Activated B cell treated with CpG ODN at 0.5 μM for 24 hours (primary cell): ENCODE measurements around the gene PIP5K1B. TPM values are rescaled to one million over a fixed set of nuclear protein-coding genes. Genes with fewer than 3 reads are reported as not detected.

Source experiments
- ATAC-seq: fragments of 200-7000 bp; cut with Tn5 transposase; one replicate; pipeline ENCODE4 v1.10.0; 2021; ENCODE audit warnings: low read depth, mild to moderate bottlenecking, moderate library complexity
- CTCF ChIA-PET: fragments of 350-600 bp; sonication (Branson Sonifier 250); formaldehyde crosslinking; loops from one replicate; lab custom pipeline; 2021; ENCODE audit warnings: antibody characterized with exemption; lab: Charles Lee
- POLR2A ChIA-PET: fragments of 350-600 bp; sonication (Branson Sonifier 250); formaldehyde crosslinking; loops from one replicate; lab custom pipeline; 2021; ENCODE audit warnings: antibody characterized with exemption; lab: Charles Lee
- DNase-seq: peaks from one replicate; pipeline ENCODE4 v3.0.0; 2022
- H3K27ac Mint-ChIP-seq: one replicate; pipeline ENCODE4 v1.8.0; 2020; ENCODE audit warnings: mixed read lengths
- H3K27me3 Mint-ChIP-seq: one replicate; pipeline ENCODE4 v1.8.0; 2021; ENCODE audit warnings: mixed read lengths
- H3K36me3 Mint-ChIP-seq: one replicate; pipeline ENCODE4 v1.8.0; 2021; ENCODE audit warnings: low read depth, mixed read lengths
- H3K4me1 Mint-ChIP-seq: one replicate; pipeline ENCODE4 v1.8.0; 2021; ENCODE audit warnings: mixed read lengths
- H3K4me3 Mint-ChIP-seq: one replicate; pipeline ENCODE4 v1.8.0; 2020; ENCODE audit warnings: mild to moderate bottlenecking, mixed read lengths
- H3K9me3 Mint-ChIP-seq: one replicate; pipeline ENCODE4 v1.8.0; 2020; ENCODE audit warnings: mixed read lengths
- CTCF ChIP-seq: fragments of 200-600 bp; IDR thresholded peaks from one replicate; pipeline ENCODE4 v1.8.0; 2022; ENCODE audit warnings: antibody characterized with exemption, mild to moderate bottlenecking
- intact Hi-C: fragments of 100-400 bp; cut with micrococcal nuclease; formaldehyde crosslinking; loops from one replicate; pipeline ENCODE4 v1.15.1; 2024
- total RNA-seq: library from RNA; stranded (reverse); gene quantifications from 2 replicates; pipeline ENCODE4 v1.2.3, GENCODE V29; 2022

PIP5K1B gene
- total RNA-seq, 1 donor from 2014 or later, result 22.0 TPM

- TF ChIP-seq CTCF, result no peak
- peaks cover 28% of the 10 kb centered on the region for H3K4me1 Mint-ChIP-seq
- DNase-seq (no peak), ATAC-seq (no peak)
- ChIA-PET CTCF (interaction anchor here (0.9 to 2.0 kb wide), 4 partner anchors 245 to 366 kb away, joined by 3 to 9 read pairs (median 4); partner anchors contain the start of gene PIP5K1B), POLR2A (interaction anchor here (0.6 kb wide), 1 partner anchor 300 kb away, joined by 4 read pairs; no protein-coding TSS in a partner anchor)
- intact Hi-C loops, result loop anchor here (1.0 to 10.0 kb wide), 2 partner anchors 55 to 365 kb away; no protein-coding TSS in a partner anchor
- no peaks in the 10 kb centered on the region for H3K27me3 Mint-ChIP-seq
- peaks cover 48% of the 10 kb centered on the region for H3K36me3 Mint-ChIP-seq
- H3K9me3 Mint-ChIP-seq, result no peaks in the 10 kb centered on the region
- peak overlapping the region; percentile 4 for H3K27ac Mint-ChIP-seq
- H3K4me3 Mint-ChIP-seq, result no peak overlapping the region
These were observed 244.4 kb downstream of the PIP5K1B start for GRCh38 chr9:68949271-68950000.

- Mint-ChIP-seq H3K27ac (no peak overlapping the region), H3K9me3 (no peaks in the 10 kb centered on the region), H3K4me1 (peaks cover 35% of the 10 kb centered on the region), H3K4me3 (no peak overlapping the region), H3K36me3 (peaks cover 46% of the 10 kb centered on the region), H3K27me3 (no peaks in the 10 kb centered on the region)
- no peak for ATAC-seq
- intact Hi-C loops, result no loop called here
- POLR2A ChIA-PET, result no interaction called here
- no peak for DNase-seq
- CTCF ChIA-PET, result interaction anchor here (1.3 to 2.0 kb wide), 2 partner anchors 264 to 367 kb away, joined by 4 to 9 read pairs; no protein-coding TSS in a partner anchor
- no peak for TF ChIP-seq CTCF
These were observed 245.1 kb downstream of the PIP5K1B start for GRCh38 chr9:68950188-68950587.

- Mint-ChIP-seq H3K27me3 (no peaks in the 10 kb centered on the region), H3K27ac (no peak overlapping the region)
- intact Hi-C loops, result no loop called here
These were observed 245.6 kb downstream of the PIP5K1B start for GRCh38 chr9:68950689-68951088.

GRCh38 chr9:68951879-68952659 lies 247.0 kb downstream of the PIP5K1B start:
- TF ChIP-seq CTCF, result no peak
- Mint-ChIP-seq H3K4me1 (peaks cover 38% of the 10 kb centered on the region), H3K36me3 (peaks cover 43% of the 10 kb centered on the region), H3K27ac (peak overlapping the region; percentile 56), H3K27me3 (no peaks in the 10 kb centered on the region), H3K9me3 (no peaks in the 10 kb centered on the region), H3K4me3 (no peak overlapping the region)
- CTCF ChIA-PET, result interaction anchor here (1.3 kb wide), 1 partner anchor 368 kb away, joined by 3 read pairs; no protein-coding TSS in a partner anchor
- intact Hi-C loops, result no loop called here
- ATAC-seq (no peak), DNase-seq (no peak)
- POLR2A ChIA-PET, result no interaction called here

More at GRCh38 chr9:68950689-68951088, 245.6 kb downstream of the PIP5K1B start:
- Mint-ChIP-seq H3K4me1 (peaks cover 38% of the 10 kb centered on the region), H3K4me3 (no peak overlapping the region), H3K36me3 (peaks cover 46% of the 10 kb centered on the region), H3K9me3 (no peaks in the 10 kb centered on the region)
- ChIA-PET POLR2A (no interaction called here), CTCF (interaction anchor here (1.3 kb wide), 1 partner anchor 367 kb away, joined by 3 read pairs; no protein-coding TSS in a partner anchor)
- no peak for DNase-seq
- no peak for TF ChIP-seq CTCF
- ATAC-seq, result no peak
